NCI-H128 (cell line): ENCODE data around the gene UBE2QL1.

Experiments
- DNase-seq: peaks from one replicate; lab custom pipeline; 2025; ENCODE audit not compliant: unreplicated experiment; lab: John Stamatoyannopoulos, UW

The UBE2QL1 gene

GRCh38 chr5:6453937-6454560 lies 5.4 kb downstream of the UBE2QL1 start:
- DNase-seq = no peak

GRCh38 chr5:6454628-6455053 lies 6.0 kb downstream of the UBE2QL1 start:
- no peak for DNase-seq

GRCh38 chr5:6455571-6456200 lies 7.0 kb downstream of the UBE2QL1 start:
- DNase-seq = no peak

GRCh38 chr5:6456766-6457370 lies 8.2 kb downstream of the UBE2QL1 start:
- DNase-seq = no peak

- DNase-seq = no peak
Observed at GRCh38 chr5:6457592-6457991, 8.9 kb downstream of the UBE2QL1 start.

GRCh38 chr5:6458833-6459232 lies 10.2 kb downstream of the UBE2QL1 start:
- DNase-seq = no peak

- DNase-seq = no peak
Observed at GRCh38 chr5:6459896-6460295, 11.2 kb downstream of the UBE2QL1 start.

GRCh38 chr5:6461006-6461405 lies 12.3 kb downstream of the UBE2QL1 start:
- DNase-seq = no peak

GRCh38 chr5:6461793-6462650 lies 13.4 kb downstream of the UBE2QL1 start:
- no peak for DNase-seq

GRCh38 chr5:6462671-6463070 lies 14.0 kb downstream of the UBE2QL1 start:
- DNase-seq = no peak

- no peak for DNase-seq
Observed at GRCh38 chr5:6464441-6464840, 15.8 kb downstream of the UBE2QL1 start.

- DNase-seq = no peak
Observed at GRCh38 chr5:6465831-6466790, 17.5 kb downstream of the UBE2QL1 start.

- DNase-seq = no peak
Observed at GRCh38 chr5:6466975-6467567, 18.4 kb downstream of the UBE2QL1 start.

GRCh38 chr5:6467591-6467990 lies 18.9 kb downstream of the UBE2QL1 start:
- no peak for DNase-seq

- DNase-seq = no peak
Observed at GRCh38 chr5:6468104-6468503, 19.4 kb downstream of the UBE2QL1 start.

- no peak for DNase-seq
Observed at GRCh38 chr5:6468870-6469269, 20.2 kb downstream of the UBE2QL1 start.

- DNase-seq = no peak
Observed at GRCh38 chr5:6469836-6470235, 21.2 kb downstream of the UBE2QL1 start.

GRCh38 chr5:6470672-6471071 lies 22.0 kb downstream of the UBE2QL1 start:
- DNase-seq = no peak

- DNase-seq = no peak
Observed at GRCh38 chr5:6471252-6471651, 22.6 kb downstream of the UBE2QL1 start.

- DNase-seq = no peak
Observed at GRCh38 chr5:6472792-6473191, 24.1 kb downstream of the UBE2QL1 start.
